Motor neuron (in vitro differentiated cells): Measurements from ENCODE around the gene WDR38. TPM values are rescaled to one million over a fixed set of nuclear protein-coding genes. Genes with fewer than 3 reads are reported as not detected.
A peak's percentile ranks its signal among the peaks of the same experiment; 100 is the strongest.

Experiments
- ATAC-seq, 8 experiments: fragments of 200-7000 bp; cut with Tn5 transposase; replicated peaks in 6 of 8; 2 replicates each; pipeline ENCODE4 v1.8.0; 2021; ENCODE audit warnings: mild to moderate bottlenecking in 8 of 8, moderate library complexity in 8 of 8
- H3K27ac ChIP-seq, 2 donors: fragments of 250-450 bp; sonication (Bioruptor Pico); 2 replicates each; pipeline ENCODE4 v1.9.0; 2021; ENCODE audit warnings: antibody characterized with exemption in 2 of 2, mild to moderate bottlenecking in 2 of 2, moderate library complexity in 1 of 2
- H3K4me1 ChIP-seq, 2 donors: fragments of 250-450 bp; sonication (Bioruptor Pico); replicated peaks in 1 of 2; 2 replicates each; pipeline ENCODE4 v1.6.1; 2021; ENCODE audit warnings: antibody characterized with exemption in 2 of 2, mild to moderate bottlenecking in 2 of 2, moderate library complexity in 1 of 2
- H3K4me3 ChIP-seq, 5 donors: fragments of 250-450 bp; sonication (Bioruptor Pico); 2 replicates each; pipeline ENCODE4 v1.9.0; 2021; ENCODE audit warnings: antibody characterized with exemption in 5 of 5, mild to moderate bottlenecking in 5 of 5, moderate library complexity in 4 of 5
- WGBS, 10 experiments: fragments of 450-650 bp; shearing (Covaris generic); methylation state at CpG; one replicate each; pipeline ENCODE4 v1.0.0; 2022; 5-methylcytosine and 5-hydroxymethylcytosine counted together
- in situ Hi-C, 9 experiments: fragments of 400-800 bp; cut with MboI; loops; one replicate each; pipeline ENCODE4 v1.15.0; 2021; ENCODE audit warnings: low sequenced_read_pairs in 9 of 9, low pct_unique_long_range_greater_than_20kb in 2 of 9; ENCODE audit not compliant: unreplicated experiment in 9 of 9
- total RNA-seq, 8 experiments: library from RNA; unstranded; fragments of 300-600 nt; gene quantifications; 2 replicates each; pipeline versions ENCODE4 v1.2.3 to v1.2.4, GENCODE V29; 2022

The WDR38 gene
- total RNA-seq, 8 experiments from 2014 or later, result 0.33 to 11.5 (median 0.50) TPM; not detected in 1

DNA sequence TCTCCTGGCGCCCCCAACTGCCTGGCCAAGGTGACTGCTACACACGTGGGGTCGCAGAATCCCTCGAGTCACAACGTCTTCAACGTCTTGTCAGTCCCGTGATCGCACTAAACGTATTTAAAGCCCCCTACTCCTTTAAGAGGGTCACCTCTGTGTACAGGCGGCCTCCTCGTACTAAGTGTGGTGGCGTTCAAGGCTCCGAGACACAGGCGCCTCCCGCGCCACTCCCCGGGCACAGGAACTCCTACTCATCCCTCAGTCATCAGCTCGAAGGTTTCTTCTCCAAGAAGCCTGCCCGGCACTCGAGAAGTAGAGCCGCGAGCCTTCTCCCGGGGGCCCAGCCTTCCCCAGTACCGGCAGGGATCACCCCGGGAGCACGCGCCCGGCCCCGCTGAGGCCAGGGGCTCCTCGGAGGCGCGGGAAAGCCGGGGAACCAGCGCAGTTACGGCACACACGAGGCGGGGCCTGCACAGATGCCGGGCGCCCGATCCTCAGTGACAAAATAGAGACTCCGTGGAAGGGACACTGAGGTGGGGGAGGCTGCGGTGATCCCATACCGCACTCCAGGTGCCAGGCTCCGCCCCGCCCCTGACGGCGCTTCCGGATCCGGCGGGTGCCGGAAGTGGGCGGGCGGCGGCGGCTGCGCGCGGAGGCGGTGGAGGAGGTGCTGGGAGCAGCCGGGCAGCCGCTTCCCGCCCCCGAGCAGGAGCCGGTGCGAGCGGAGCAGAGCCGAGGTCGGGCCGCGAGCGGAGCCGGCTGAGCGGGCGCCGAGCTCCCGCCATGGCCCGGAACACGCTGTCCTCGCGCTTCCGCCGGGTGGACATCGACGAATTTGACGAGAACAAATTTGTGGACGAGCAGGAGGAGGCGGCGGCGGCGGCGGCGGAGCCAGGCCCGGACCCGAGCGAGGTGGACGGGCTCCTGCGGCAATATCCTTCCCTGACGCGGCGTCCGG, 15.5 kb downstream of the WDR38 start:
- 0 to 1% (median 0%) methylated on average over 4 to 32 of the region's 101 CpGs; no CpG with 5 or more reads in 5 of the 10 experiments for WGBS, 10 experiments
- peak; percentile 78 to 95 (median 90) for ATAC-seq
- in situ Hi-C loops, result loop anchor here in 1 of 9 experiments (25.0 kb wide), 1 partner anchor 106 kb away; the partner anchor contains the start of gene NR6A1
- H3K4me1 ChIP-seq, result peaks cover 15 to 18% of the 10 kb centered on the region in 2 donors
- H3K27ac ChIP-seq, result peak overlapping the region; percentile 90 to 95
- peak overlapping the region; percentile 85 to 95 (median 89) for H3K4me3 ChIP-seq

DNA sequence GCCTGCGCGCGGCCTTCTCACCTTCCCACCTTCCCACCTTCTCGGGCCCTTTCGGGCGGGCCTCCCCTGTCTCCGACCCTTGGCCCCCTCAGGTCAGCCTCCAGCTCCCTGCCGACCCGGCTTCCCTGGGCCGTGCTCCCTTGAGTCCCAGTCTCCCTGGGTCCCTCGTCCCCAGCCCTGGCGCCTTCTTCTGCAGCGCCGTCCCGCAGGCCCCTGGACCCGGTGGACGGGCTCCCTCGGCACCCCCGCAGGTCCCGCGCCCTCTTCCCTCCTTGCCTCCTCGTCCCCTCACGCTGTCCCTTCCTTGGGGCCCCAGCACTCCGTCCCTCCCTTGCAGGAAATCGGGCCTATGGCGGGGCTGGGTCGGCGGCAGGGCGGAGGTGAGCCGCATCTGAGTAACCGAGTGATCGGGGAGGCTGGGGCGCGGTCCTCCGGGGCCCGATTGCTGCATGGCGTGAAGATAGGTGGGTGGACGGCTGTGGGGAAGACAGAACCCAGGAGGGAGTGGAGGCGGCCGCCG, 16.3 kb downstream of the WDR38 start:
- 0% methylated on average over 1 to 8 of the region's 41 CpGs; no CpG with 5 or more reads in 6 of the 10 experiments for whole genome bisulfite sequencing, 10 experiments
- in situ Hi-C loops, result loop anchor here in 1 of 9 experiments (25.0 kb wide), 1 partner anchor 107 kb away; the partner anchor contains the start of gene NR6A1
- H3K4me1 ChIP-seq, result peaks cover 15 to 18% of the 10 kb centered on the region in 2 donors
- ATAC-seq, result peak; percentile 3 to 19 (median 14)
- H3K27ac ChIP-seq, result peak overlapping the region; percentile 90 to 95
- peak overlapping the region; percentile 85 to 95 (median 89) for H3K4me3 ChIP-seq

DNA sequence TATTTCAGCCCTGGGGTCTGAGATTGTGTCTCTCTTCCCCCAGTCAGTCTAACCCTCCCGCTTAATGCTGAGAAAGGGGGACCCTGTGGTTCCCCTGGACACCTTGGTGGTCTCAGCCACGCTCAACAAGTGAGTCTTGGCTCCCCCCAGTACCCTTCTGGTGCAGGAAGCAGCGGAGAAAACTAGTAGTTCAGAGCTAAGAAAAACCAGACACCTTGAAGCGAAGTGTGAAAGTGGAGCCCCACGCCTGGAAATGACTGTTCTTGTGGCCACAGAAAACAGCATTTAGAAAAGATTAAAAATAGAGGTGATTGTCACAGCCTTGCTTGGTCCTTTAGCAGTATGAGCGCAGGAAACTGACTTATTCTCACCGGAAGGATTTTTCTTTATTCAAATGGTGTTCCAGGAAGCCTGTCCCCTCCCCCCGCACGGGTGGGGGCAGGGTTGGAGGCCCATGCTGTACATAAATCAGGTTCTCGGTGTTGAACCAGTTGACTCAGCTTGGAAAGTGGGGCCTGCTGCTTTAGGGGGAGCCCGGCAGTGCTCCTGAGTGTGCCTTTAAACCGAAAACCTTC, 16.8 kb downstream of the WDR38 start:
- peak in 3 of 8 experiments; percentile 4 to 11 (median 10) for ATAC-seq
- Histone ChIP-seq H3K4me1 (peaks cover 15 to 18% of the 10 kb centered on the region in 2 donors), H3K4me3 (peak overlapping the region; percentile 85 to 95 (median 89)), H3K27ac (peak overlapping the region; percentile 90 to 95)
- in situ Hi-C loops, result loop anchor here in 1 of 9 experiments (25.0 kb wide), 1 partner anchor 108 kb away; the partner anchor contains the start of gene NR6A1
- WGBS, 10 experiments, result 0 to 18% (median 3%) methylated on average over 1 to 8 of the region's 12 CpGs; no CpG with 5 or more reads in 1 of the 10 experiments

DNA sequence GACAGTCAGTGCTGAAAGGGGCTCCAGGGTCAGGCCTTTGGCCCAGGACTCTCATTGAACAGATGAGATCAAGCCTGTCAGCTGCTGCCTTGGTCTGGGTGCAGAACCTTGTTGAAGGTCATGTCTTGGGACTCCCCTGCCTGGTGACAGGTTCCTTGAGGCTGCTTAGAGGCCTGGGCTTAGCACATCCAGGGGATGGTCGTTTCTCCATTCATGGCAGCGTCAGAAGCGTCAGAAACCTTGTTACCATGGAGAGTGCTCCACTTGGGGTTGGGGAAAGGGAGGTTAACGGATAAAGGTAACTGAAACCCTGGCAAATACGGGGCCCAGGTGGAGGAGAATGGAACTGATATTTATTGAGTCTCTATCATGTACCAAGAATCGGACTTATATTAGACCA, 17.5 kb downstream of the WDR38 start:
- Histone ChIP-seq H3K4me3 (peak overlapping the region; percentile 85 to 95 (median 89)), H3K4me1 (peaks cover 15 to 18% of the 10 kb centered on the region in 2 donors), H3K27ac (peak overlapping the region in 1 of 2 donors; percentile 15)
- no peak for ATAC-seq
- 30 to 80% (median 51%) methylated on average over 1 to 6 of the region's 6 CpGs; no CpG with 5 or more reads in 4 of the 10 experiments for WGBS, 10 experiments
- in situ Hi-C loops, result loop anchor here in 1 of 9 experiments (25.0 kb wide), 1 partner anchor 108 kb away; the partner anchor contains the start of gene NR6A1

DNA sequence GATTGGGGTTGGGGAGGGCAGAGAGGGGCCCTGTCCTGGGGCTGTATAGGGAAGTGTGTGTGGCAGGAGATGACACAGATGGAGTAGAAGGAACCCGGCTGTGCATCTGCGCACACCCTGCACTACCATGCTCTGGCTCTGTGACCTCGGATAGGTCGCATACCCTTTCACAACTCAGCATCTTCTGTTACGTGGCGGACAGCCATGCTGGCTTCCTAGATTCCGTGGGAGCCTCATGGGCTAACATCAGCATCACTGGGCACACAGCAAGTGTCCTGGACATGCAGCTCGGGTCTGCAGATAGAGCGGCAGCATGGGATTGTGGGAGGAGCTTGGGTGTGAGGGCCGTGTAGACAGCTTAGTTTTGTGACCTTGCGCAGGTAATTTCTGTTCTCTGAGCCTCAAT, 17.9 kb downstream of the WDR38 start:
- WGBS, 10 experiments, result 60 to 83% (median 73%) methylated on average over 1 to 4 of the region's 11 CpGs; no CpG with 5 or more reads in 7 of the 10 experiments
- in situ Hi-C loops, result loop anchor here in 1 of 9 experiments (25.0 kb wide), 1 partner anchor 109 kb away; the partner anchor contains the start of gene NR6A1
- Histone ChIP-seq H3K4me3 (no peak overlapping the region), H3K27ac (no peak overlapping the region), H3K4me1 (peaks cover 15 to 18% of the 10 kb centered on the region in 2 donors)
- no peak for ATAC-seq

DNA sequence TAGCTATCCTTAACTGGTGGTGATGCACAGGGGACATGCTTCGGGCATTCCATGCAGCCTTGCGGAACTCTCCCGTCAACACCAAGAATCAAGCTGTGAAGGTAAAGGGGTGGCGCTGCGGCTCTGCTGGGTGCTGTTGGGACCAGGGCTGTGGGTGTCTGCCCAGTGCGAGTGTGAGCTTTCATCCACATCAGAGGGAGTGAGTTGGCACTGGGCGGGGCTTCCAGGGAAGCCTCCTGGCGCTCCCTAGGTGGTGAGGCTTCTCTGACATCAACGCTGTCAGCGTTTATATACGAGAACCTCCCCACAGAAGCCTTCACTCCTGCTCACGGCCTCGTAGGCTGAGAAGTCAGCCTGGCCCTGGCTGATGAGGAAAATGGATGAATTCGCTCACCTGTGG, 20.4 kb downstream of the WDR38 start:
- in situ Hi-C loops, result loop anchor here in 1 of 9 experiments (25.0 kb wide), 1 partner anchor 111 kb away; the partner anchor contains the start of gene NR6A1
- Histone ChIP-seq H3K27ac (no peak overlapping the region), H3K4me3 (no peak overlapping the region), H3K4me1 (peaks cover 9 to 14% of the 10 kb centered on the region in 2 donors)
- no peak for ATAC-seq
- WGBS, 10 experiments, result 88 to 100% (median 96%) methylated on average over 1 to 12 of the region's 14 CpGs; no CpG with 5 or more reads in 4 of the 10 experiments

DNA sequence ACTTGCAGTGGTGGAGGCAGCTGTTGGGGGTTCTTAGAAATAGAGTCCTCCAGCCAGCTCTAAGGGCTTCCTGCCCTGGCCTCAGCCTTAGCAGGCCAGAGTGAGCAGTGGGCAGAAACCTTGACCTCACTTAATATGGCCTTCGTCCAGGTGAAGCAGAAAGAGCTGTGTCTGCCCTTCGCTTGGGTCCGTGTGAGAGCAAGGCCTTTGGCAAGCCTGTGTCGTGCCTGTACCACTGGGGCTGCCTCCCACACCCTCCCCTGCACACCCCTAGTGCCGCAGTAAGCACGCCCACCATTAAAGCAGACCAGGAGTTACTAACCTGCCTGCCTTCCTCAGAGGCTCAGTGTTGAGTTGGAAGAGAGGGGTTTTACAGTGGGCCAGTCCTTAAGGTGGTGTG, 22.2 kb downstream of the WDR38 start:
- ATAC-seq, result no peak
- 93 to 100% (median 94%) methylated on average over 1 to 6 of the region's 6 CpGs; no CpG with 5 or more reads in 4 of the 10 experiments for WGBS, 10 experiments
- in situ Hi-C loops, result no loop called here
- Histone ChIP-seq H3K4me1 (peaks cover 7 to 10% of the 10 kb centered on the region in 2 donors), H3K4me3 (no peak overlapping the region), H3K27ac (no peak overlapping the region)

DNA sequence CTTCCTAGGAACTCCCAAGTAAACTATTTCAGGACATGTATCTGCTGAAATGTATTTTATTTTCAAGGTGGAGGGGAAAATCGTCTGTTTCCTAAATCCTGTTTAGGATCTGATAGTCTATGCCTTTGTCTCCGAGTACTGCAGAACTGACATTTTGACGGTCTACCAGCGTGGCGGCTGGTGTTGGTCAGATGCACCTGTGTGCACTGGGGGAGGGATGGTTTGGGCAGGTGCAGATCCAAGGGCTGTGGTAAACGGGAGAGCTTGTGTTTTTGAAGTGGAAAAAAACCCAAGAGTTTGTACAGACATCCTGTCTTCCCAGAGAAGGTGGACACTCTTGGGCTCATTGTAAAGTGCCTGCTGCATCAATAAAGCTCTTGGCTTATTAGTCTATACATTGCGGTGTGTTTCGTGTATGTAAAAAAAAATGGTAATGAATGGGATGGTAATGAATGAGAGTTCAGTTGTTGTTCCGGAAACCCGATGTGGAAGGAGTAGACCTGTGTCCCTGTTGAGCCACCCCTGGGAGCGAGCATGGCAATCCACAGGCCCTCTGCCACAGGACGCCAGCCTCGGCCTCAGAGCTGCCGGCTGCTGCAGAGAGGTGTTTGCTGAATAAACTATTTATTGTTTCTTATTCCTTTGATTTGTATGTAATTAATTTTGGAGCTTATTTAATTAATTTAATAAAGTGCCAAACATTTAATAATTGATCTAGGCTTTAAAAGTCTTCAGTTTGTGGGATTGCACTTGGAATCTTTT, 23.9 kb downstream of the WDR38 start:
- Histone ChIP-seq H3K4me1 (peaks cover 4 to 7% of the 10 kb centered on the region in 2 donors), H3K4me3 (no peak overlapping the region), H3K27ac (no peak overlapping the region)
- 87 to 97% (median 88%) methylated on average over 3 to 14 of the region's 14 CpGs; no CpG with 5 or more reads in 3 of the 10 experiments for WGBS, 10 experiments
- in situ Hi-C loops, result no loop called here
- no peak for ATAC-seq

DNA sequence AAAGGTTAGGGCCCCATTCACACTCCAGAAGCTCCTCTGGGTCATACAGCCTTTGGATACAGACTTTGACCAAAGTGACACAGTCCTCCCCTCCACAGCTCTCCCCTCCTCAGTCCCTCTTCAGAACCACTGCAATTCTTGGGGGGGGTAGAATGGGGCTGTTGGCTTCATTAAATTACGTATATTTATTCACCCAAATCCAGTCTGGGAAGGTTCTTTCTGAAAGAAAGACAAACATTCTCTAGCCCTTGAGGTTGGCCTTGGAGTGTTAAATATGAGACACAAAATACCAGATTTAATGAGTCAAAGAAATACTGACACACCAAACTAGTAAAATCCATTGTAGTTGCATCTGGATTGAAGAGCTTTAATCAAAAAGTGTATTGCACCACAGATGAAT, 24.8 kb downstream of the WDR38 start:
- Histone ChIP-seq H3K27ac (no peak overlapping the region), H3K4me3 (no peak overlapping the region), H3K4me1 (peaks cover 4 to 7% of the 10 kb centered on the region in 2 donors)
- ATAC-seq, result peak in 2 of 8 experiments; percentile 4 to 43
- in situ Hi-C loops, result no loop called here
- WGBS, 10 experiments, result 80 to 100% (median 100%) methylated on average over 1 of the region's 1 CpG; no CpG with 5 or more reads in 4 of the 10 experiments

DNA sequence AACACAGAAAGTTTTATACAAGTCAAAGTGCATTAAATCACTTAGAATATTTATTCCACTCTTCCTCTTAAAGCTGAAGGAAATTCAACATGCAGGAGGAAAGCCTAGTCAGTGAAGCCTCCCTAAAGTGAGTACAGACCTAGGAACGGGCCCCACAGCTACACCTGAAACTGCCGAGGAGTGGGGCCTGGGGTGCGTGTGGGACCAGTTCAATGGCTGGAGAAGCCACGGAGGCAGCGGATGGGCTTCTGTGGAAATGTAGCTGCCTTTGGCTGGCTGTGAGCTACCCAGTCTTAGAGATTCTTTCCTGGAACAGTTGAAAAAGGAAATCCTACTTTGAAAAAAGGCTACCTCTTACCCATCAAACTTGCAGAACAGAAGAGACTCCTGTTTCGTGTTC, 25.3 kb downstream of the WDR38 start:
- WGBS, 10 experiments, result 75 to 100% (median 96%) methylated on average over 1 to 5 of the region's 6 CpGs; no CpG with 5 or more reads in 3 of the 10 experiments
- H3K27ac ChIP-seq, result no peak overlapping the region
- peaks cover 4 to 7% of the 10 kb centered on the region in 2 donors for H3K4me1 ChIP-seq
- no peak for ATAC-seq
- H3K4me3 ChIP-seq, result no peak overlapping the region
- in situ Hi-C loops, result no loop called here

DNA sequence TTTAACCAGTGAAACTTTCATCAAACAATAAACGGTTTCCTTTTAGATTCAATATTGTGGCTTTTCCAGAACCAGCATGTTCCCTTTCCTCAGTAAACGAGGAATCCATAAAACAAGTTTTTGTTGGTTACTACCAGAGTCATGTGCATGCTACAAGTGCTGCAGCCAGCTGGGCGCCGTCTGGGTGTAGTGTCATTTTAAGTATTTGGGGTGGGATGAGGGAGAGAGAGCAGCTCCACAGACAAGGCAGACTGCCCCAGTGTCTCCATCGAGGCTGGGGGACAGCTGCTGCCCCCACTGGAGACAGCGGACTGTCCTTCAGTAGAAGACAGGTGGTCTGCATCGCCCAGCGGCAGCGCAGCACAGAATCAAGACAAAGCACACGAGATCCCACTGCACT, 26.0 kb downstream of the WDR38 start:
- H3K4me3 ChIP-seq, result no peak overlapping the region
- peaks cover 4 to 7% of the 10 kb centered on the region in 2 donors for H3K4me1 ChIP-seq
- no peak overlapping the region for H3K27ac ChIP-seq
- in situ Hi-C loops, result no loop called here
- 0 to 100% (median 67%) methylated on average over 1 to 10 of the region's 10 CpGs for WGBS, 10 experiments
- no peak for ATAC-seq

DNA sequence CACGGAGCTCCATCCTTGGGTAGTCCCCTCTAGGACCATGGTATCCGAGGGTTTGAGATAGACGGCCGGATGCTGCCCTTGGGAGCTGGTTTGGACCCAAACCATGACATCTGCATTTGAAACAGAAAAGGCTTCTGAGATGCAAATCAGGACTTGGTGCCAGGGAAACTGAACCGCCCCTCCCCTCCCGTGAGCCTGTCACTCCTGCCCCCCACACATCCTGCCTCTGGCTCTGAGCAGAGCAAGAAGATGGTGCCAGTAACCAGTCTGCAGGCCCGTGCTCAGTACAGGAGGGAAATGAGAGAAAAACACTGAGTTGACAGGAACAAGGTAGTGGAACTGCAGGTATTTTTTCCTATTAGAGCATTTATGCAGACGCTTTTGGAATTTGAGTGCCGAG, 27.2 kb downstream of the WDR38 start:
- in situ Hi-C loops, result no loop called here
- H3K27ac ChIP-seq, result no peak overlapping the region
- ATAC-seq, result peak in 6 of 8 experiments; percentile 14 to 73 (median 34)
- H3K4me1 ChIP-seq, result peaks cover 4 to 7% of the 10 kb centered on the region in 2 donors
- 0 to 93% (median 23%) methylated on average over 1 to 5 of the region's 9 CpGs; no CpG with 5 or more reads in 4 of the 10 experiments for whole genome bisulfite sequencing, 10 experiments
- H3K4me3 ChIP-seq, result no peak overlapping the region
